A204.1 (cell line): ENCODE measurements around the gene CCDC127.

Experiments
- FAIRE-seq: peaks from 2 replicates; lab custom pipeline; 2012; peaks lifted over from hg19 to GRCh38; lab: Jason Lieb, UNC

The CCDC127 gene

GRCh38 chr5:157126-157715, 60.7 kb downstream of the CCDC127 start:
- no peak for FAIRE-seq

GRCh38 chr5:156411-157072, 61.4 kb downstream of the CCDC127 start:
- no peak for FAIRE-seq

GRCh38 chr5:155651-156410, 62.1 kb downstream of the CCDC127 start:
- FAIRE-seq, result no peak

- FAIRE-seq, result no peak
Observed at GRCh38 chr5:154826-155225, 63.1 kb downstream of the CCDC127 start.

GRCh38 chr5:154236-154635, 63.7 kb downstream of the CCDC127 start:
- FAIRE-seq, result no peak

GRCh38 chr5:153256-153655, 64.7 kb downstream of the CCDC127 start:
- FAIRE-seq, result no peak

- no peak for FAIRE-seq
Observed at GRCh38 chr5:152077-152476, 65.9 kb downstream of the CCDC127 start.

GRCh38 chr5:150746-151145, 67.2 kb downstream of the CCDC127 start:
- no peak for FAIRE-seq

- no peak for FAIRE-seq
Observed at GRCh38 chr5:149745-150485, 68.0 kb downstream of the CCDC127 start.

GRCh38 chr5:147751-148150, 70.2 kb downstream of the CCDC127 start:
- FAIRE-seq, result no peak
